Mucosa of descending colon (tissue), 3 donors: ENCODE data around the gene PXYLP1. TPM values are rescaled to one million over a fixed set of nuclear protein-coding genes. Genes with fewer than 3 reads are reported as not detected.

ENCODE experiments used
- ATAC-seq: fragments of 200-7000 bp; cut with Tn5 transposase; one replicate; pipeline ENCODE4 v1.9.1; 2020; ENCODE audit warnings: mild to moderate bottlenecking, moderate library complexity
- DNase-seq, 3 donors: peaks; one replicate each; pipeline ENCODE4 v3.0.0-alpha.2; 2020
- H3K36me3 ChIP-seq: fragments of 200-600 bp; one replicate; pipeline ENCODE4 v1.8.0; 2021; ENCODE audit warnings: low read depth, mild to moderate bottlenecking
- H3K4me1 ChIP-seq: fragments of 200-600 bp; one replicate; pipeline ENCODE4 v1.8.0; 2021; ENCODE audit warnings: low read depth, mild to moderate bottlenecking
- H3K4me3 ChIP-seq: fragments of 200-600 bp; one replicate; pipeline ENCODE4 v1.8.0; 2021; ENCODE audit warnings: mild to moderate bottlenecking
- H3K9me3 ChIP-seq: fragments of 200-600 bp; one replicate; pipeline ENCODE4 v1.8.0; 2021; ENCODE audit warnings: mild to moderate bottlenecking
- CTCF ChIP-seq: fragments of 200-600 bp; IDR thresholded peaks from one replicate; pipeline ENCODE4 v1.8.0; 2022; ENCODE audit warnings: antibody characterized with exemption, mild to moderate bottlenecking
- intact Hi-C, 2 donors: fragments of 100-400 bp; cut with DNase I in 1 of 2; cut with micrococcal nuclease in 1 of 2; formaldehyde crosslinking; loops; one replicate each; pipeline versions ENCODE4 v1.11.0 to v1.11.1; 2022; cut with DNase I, micrococcal nuclease
- total RNA-seq, 3 donors: library from RNA; stranded (reverse); fragmentation: NEBNext Ultra II Directional in 2 of 3; extraction: Animal tissue kit (Norgen Biotek cat#: 25700) in 2 of 3; gene quantifications; one replicate each; pipeline versions ENCODE4 v1.2.1 to v1.2.4, GENCODE V29; 2021 to 2023
- donor health status: DM: no; HTN: no; CAD: no; lungs with moderate emphysema.
- donor health status: DM: no; HTN: no; CAD: no.
- donor health status: DM: no; HTN: yes; CAD: no.

Gene PXYLP1
- total RNA-seq, 3 donors from 2014 or later, result 9.9 to 13.7 (median 10.5) TPM

- H3K4me3 ChIP-seq, result no peak overlapping the region
- no peaks in the 10 kb centered on the region for H3K9me3 ChIP-seq
- peaks cover 20% of the 10 kb centered on the region for H3K4me1 ChIP-seq
- no peak for ATAC-seq
- DNase-seq, result no peak
- TF ChIP-seq CTCF, result no peak
- no peaks in the 10 kb centered on the region for H3K36me3 ChIP-seq
- intact Hi-C loops, result no loop called here
Observed at GRCh38 chr3:141333836-141334626, 102.4 kb downstream of the PXYLP1 start.

- no peak for TF ChIP-seq CTCF
- no peak for ATAC-seq
- intact Hi-C loops, result no loop called here
Observed at GRCh38 chr3:141334627-141335250, 103.1 kb downstream of the PXYLP1 start.

DNA sequence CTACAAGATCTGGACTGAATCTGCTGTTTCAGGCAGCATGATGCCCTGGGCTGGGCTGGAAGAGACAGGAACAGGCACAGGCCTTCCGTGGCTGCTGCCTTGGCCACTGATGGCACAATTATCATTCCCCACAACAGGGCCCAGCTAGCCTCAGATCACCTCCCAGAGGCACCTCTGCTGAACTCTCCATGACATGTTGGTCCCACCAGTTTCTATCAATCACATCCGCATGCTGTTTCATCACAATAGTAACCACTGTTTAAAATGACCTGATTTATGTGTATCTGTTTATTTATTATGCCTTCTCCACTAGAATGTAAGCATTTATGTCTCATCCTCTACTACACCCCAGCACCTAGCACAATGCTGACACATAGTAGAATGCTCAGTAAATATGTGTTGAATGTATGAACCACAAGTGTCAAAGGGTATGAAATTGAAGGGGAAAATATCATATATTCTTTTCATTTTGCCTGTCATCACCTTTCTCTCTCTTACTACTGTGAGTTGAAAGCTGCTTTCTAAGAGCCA lies 104.0 kb downstream of the PXYLP1 start:
- Histone ChIP-seq H3K4me1 (peaks cover 20% of the 10 kb centered on the region), H3K36me3 (no peaks in the 10 kb centered on the region), H3K4me3 (no peak overlapping the region), H3K9me3 (no peaks in the 10 kb centered on the region)
- DNase-seq (no peak), ATAC-seq (no peak)
- intact Hi-C loops, result no loop called here
- TF ChIP-seq CTCF, result no peak

More at GRCh38 chr3:141334627-141335250, 103.1 kb downstream of the PXYLP1 start:
- peaks cover 20% of the 10 kb centered on the region for H3K4me1 ChIP-seq
- H3K9me3 ChIP-seq, result no peaks in the 10 kb centered on the region
- no peak for DNase-seq
- H3K4me3 ChIP-seq, result no peak overlapping the region
- no peaks in the 10 kb centered on the region for H3K36me3 ChIP-seq

- Histone ChIP-seq H3K36me3 (no peaks in the 10 kb centered on the region), H3K4me3 (no peak overlapping the region), H3K9me3 (no peaks in the 10 kb centered on the region), H3K4me1 (peaks cover 11% of the 10 kb centered on the region)
- ATAC-seq, result no peak
- no peak for DNase-seq
- intact Hi-C loops, result no loop called here
- no peak for TF ChIP-seq CTCF
Observed at GRCh38 chr3:141336672-141337522, 105.3 kb downstream of the PXYLP1 start.

GRCh38 chr3:141337523-141337854 lies 105.9 kb downstream of the PXYLP1 start:
- Histone ChIP-seq H3K4me1 (peaks cover 6% of the 10 kb centered on the region), H3K4me3 (no peak overlapping the region), H3K9me3 (no peaks in the 10 kb centered on the region), H3K36me3 (no peaks in the 10 kb centered on the region)
- DNase-seq, result no peak
- no peak for ATAC-seq
- TF ChIP-seq CTCF, result no peak
- intact Hi-C loops, result no loop called here
